Measurements from ENCODE around the gene LGALS14. TPM values are rescaled to one million over a fixed set of nuclear protein-coding genes. Genes with fewer than 3 reads are reported as not detected.
A peak's percentile ranks its signal among the peaks of the same experiment; 100 is the strongest.
"Not testable (repeated sequence)": the region's sequence is repeated elsewhere in the genome, so short reads cannot be mapped to it uniquely, and the experiment has no call there.

The LGALS14 gene
- total RNA-seq, 1 donor from 2014 or later = not detected

- H3K27me3 ChIP-seq = no peaks in the 10 kb centered on the region
- no peak for DNase-seq (ENCODE audit: low spot score in 2 of 2)
- no peak for TF ChIP-seq CTCF (IDR thresholded peaks at IDR 0.05)
- H3K4me1 ChIP-seq = no peaks in the 10 kb centered on the region
- no peaks in the 10 kb centered on the region for H3K36me3 ChIP-seq
- H3K4me3 ChIP-seq = no peak overlapping the region
- no peak overlapping the region for H3K27ac ChIP-seq
- H3K9me3 ChIP-seq = no peaks in the 10 kb centered on the region
- intact Hi-C loops (cut with DNase I) = no loop called here
Observed at GRCh38 chr19:39670998-39671397, 33.3 kb upstream of the LGALS14 start.

- intact Hi-C loops (cut with DNase I) = no loop called here
- H3K27me3 ChIP-seq = no peaks in the 10 kb centered on the region
- no peak overlapping the region for H3K4me3 ChIP-seq
- no peak overlapping the region for H3K27ac ChIP-seq
- no peaks in the 10 kb centered on the region for H3K9me3 ChIP-seq
- no peaks in the 10 kb centered on the region for H3K36me3 ChIP-seq
- DNase-seq (ENCODE audit: low spot score in 2 of 2) = no peak
- no peaks in the 10 kb centered on the region for H3K4me1 ChIP-seq
- TF ChIP-seq CTCF (IDR thresholded peaks at IDR 0.05) = peak in 2 of 3 experiments; percentile 13 to 32
Observed at GRCh38 chr19:39671739-39672363, 32.4 kb upstream of the LGALS14 start.

DNA sequence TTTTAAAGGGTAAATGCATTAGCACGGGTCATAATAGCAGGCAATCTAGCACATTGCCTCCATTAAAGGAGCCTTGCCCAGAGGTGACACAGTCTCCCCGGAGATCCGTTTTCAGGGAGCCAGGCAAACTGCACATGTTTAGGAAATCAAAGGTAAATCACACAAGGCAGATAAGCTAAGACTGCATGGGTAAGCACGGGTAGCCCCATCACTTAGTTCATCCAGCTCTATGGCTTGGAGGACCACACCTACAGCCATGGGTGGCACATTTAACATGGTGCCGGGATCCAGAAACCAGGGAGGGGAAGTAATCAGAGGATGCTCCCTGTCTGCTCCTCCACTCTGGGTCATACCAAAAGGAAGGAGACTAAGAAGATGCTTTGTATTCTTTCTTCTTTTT lies 31.8 kb upstream of the LGALS14 start:
- Histone ChIP-seq H3K9me3 (no peaks in the 10 kb centered on the region), H3K36me3 (no peaks in the 10 kb centered on the region), H3K4me1 (no peaks in the 10 kb centered on the region), H3K27me3 (no peaks in the 10 kb centered on the region), H3K27ac (no peak overlapping the region), H3K4me3 (no peak overlapping the region)
- intact Hi-C loops (cut with DNase I) = no loop called here
- no peak for TF ChIP-seq CTCF (IDR thresholded peaks at IDR 0.05)
- no peak for DNase-seq (ENCODE audit: low spot score in 2 of 2)

GRCh38 chr19:39673862-39674261 lies 30.4 kb upstream of the LGALS14 start:
- H3K4me3 ChIP-seq; H3K27ac ChIP-seq; H3K27me3 ChIP-seq; intact Hi-C loops (cut with DNase I); H3K36me3 ChIP-seq; DNase-seq (ENCODE audit: low spot score in 2 of 2); H3K9me3 ChIP-seq; H3K4me1 ChIP-seq: not testable (repeated sequence)

DNA sequence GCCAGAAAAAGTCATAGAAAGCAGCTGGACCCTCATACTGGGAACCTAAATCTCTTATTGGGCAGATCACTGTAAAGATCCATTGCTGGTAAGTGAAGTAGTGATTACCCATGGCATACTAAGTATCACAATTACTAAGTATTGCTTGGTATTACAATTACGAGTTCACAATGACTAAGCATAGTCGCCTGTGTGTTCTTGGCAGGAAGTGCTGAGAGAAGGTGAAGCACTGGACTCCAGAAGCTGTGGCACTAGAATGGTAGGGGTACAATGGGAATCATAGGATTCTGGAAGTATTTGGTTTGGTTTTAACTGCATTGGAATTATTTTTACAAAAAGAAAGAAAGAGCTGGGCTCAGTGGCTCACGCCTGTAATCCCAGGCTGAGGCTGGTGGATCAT lies 28.3 kb upstream of the LGALS14 start:
- no peak for DNase-seq (ENCODE audit: low spot score in 2 of 2)
- Histone ChIP-seq H3K9me3 (no peaks in the 10 kb centered on the region), H3K4me3 (no peak overlapping the region), H3K27me3 (no peaks in the 10 kb centered on the region), H3K27ac (no peak overlapping the region), H3K36me3 (no peaks in the 10 kb centered on the region), H3K4me1 (no peaks in the 10 kb centered on the region)
- intact Hi-C loops (cut with DNase I) = no loop called here
- no peak for TF ChIP-seq CTCF (IDR thresholded peaks at IDR 0.05)

DNA sequence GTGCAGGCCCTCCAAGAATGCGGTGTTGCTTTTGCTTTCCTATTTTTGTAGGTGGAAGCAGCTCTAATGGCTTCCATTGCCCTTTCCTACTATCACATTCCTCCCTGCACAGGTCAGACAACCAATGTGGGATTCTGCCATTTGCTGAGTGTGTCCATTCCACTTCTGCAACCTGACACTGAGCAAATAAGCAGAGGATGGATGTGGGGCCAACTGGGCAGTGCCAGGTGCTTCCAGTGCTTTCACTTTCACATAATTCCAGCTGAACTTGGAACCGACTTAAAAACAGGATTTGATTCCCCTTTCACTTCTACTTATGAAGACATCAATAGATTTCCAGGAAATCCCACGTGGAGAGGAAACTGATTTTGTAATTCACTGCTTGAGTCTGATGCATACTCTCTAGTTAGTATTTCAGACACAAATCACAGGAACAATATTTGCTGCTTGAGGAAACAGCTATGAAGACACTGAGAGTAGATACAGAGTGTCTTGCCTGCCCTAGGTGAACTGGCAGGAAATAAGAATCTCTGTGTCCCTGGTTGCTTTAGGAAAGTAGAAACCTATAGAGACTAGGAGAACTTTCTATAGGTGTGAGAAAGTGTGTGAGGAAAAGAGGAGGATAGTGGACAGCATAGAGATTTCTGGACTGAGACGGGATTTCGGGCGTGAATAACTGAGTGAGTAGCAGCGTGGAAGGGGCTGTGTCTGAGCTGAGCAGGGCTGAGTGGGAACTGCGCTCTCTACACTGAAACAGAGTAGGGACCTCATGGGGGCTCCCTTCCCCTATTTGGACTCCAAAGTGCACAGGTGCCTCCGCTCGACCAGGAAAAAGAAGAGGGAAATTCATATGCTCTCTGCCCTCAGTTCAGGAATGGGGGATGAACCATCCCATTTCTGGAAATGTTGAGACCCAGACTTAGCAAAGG lies 26.1 kb upstream of the LGALS14 start:
- no peaks in the 10 kb centered on the region for H3K9me3 ChIP-seq
- no peaks in the 10 kb centered on the region for H3K27me3 ChIP-seq
- DNase-seq (ENCODE audit: low spot score in 2 of 2) = no peak
- no peak overlapping the region for H3K27ac ChIP-seq
- no peak for TF ChIP-seq CTCF (IDR thresholded peaks at IDR 0.05)
- H3K36me3 ChIP-seq = no peaks in the 10 kb centered on the region
- intact Hi-C loops (cut with DNase I) = no loop called here
- H3K4me3 ChIP-seq = no peak overlapping the region
- H3K4me1 ChIP-seq = no peaks in the 10 kb centered on the region
